HEK293 (cell line): ENCODE data around the gene HDAC11.

Experiments used
- CTCF ChIA-PET: fragments of 350-600 bp; formaldehyde crosslinking; extraction: SDS; loops from one replicate; lab custom pipeline; 2021; ENCODE audit warnings: antibody characterized with exemption; lab: Yijun Ruan, JAX
- POLR2A ChIA-PET: fragments of 300-600 bp; formaldehyde crosslinking; extraction: SDS; loops from one replicate; lab custom pipeline; 2020; ENCODE audit warnings: antibody characterized with exemption, inconsistent platforms; lab: Yijun Ruan, JAX
- H3K27ac ChIP-seq: fragments of 200-500 bp; sonication (Bioruptor generic); 2 replicates; pipeline ENCODE4 v1.5.1; 2014; ENCODE audit warnings: low read depth, low read length, control low read depth, inconsistent platforms; ENCODE audit errors: extremely low read depth
- H3K36me3 ChIP-seq, 2 experiments: fragments of 200-500 bp in 1 of 2; sonication (Bioruptor generic) in 1 of 2; 1 replicate in 1 of 2; 2 replicates in 1 of 2; pipeline ENCODE4 v1.5.1; 2014 to 2017; ENCODE audit warnings: inconsistent platforms in 2 of 2, low read length in 2 of 2; ENCODE audit not compliant: control insufficient read depth in 2 of 2, insufficient read depth in 1 of 2
- H3K4me1 ChIP-seq: fragments of 200-500 bp; sonication (Bioruptor generic); 2 replicates; pipeline ENCODE4 v1.5.1; 2014; ENCODE audit warnings: mild to moderate bottlenecking, low read length, inconsistent platforms; ENCODE audit not compliant: control insufficient read depth, insufficient read depth
- H3K4me3 ChIP-seq: 2 replicates; pipeline ENCODE4 v1.5.1; 2011; ENCODE audit warnings: low read depth, mild to moderate bottlenecking, control low read depth, low read length, moderate library complexity
- H3K9me3 ChIP-seq: fragments of 200-500 bp; sonication (Bioruptor generic); 2 replicates; pipeline ENCODE4 v1.5.1; 2014; ENCODE audit warnings: low read depth, low read length, inconsistent platforms; ENCODE audit not compliant: control insufficient read depth, insufficient read depth
- KLF16 ChIP-seq: fragments of 450-650 bp; formaldehyde crosslinking; IDR thresholded peaks from 2 replicates; pipeline ENCODE4 v1.5.1; 2017; ENCODE audit warnings: missing biosample characterization, missing genetic modification characterization
- KLF7 ChIP-seq: fragments of 450-650 bp; formaldehyde crosslinking; IDR thresholded peaks from 2 replicates; pipeline ENCODE4 v1.5.1; 2016; ENCODE audit warnings: missing biosample characterization, missing genetic modification characterization, borderline replicate concordance
- ZBTB11 ChIP-seq: fragments of 450-650 bp; formaldehyde crosslinking; conservative IDR thresholded peaks from 2 replicates; pipeline ENCODE4 v1.5.1; 2016; ENCODE audit warnings: low read depth, missing biosample characterization, missing genetic modification characterization
- ZFP3 ChIP-seq: fragments of 450-650 bp; formaldehyde crosslinking; IDR thresholded peaks from 2 replicates; pipeline ENCODE4 v1.5.1; 2016; ENCODE audit warnings: low read depth, missing biosample characterization, missing genetic modification characterization
- ZIC2 ChIP-seq: fragments of 450-650 bp; formaldehyde crosslinking; IDR thresholded peaks from 2 replicates; pipeline ENCODE4 v1.5.1; 2016; ENCODE audit warnings: missing biosample characterization, missing genetic modification characterization
- ZNF175 ChIP-seq: fragments of 450-650 bp; formaldehyde crosslinking; IDR thresholded peaks from 2 replicates; pipeline ENCODE4 v1.5.1; 2016; ENCODE audit warnings: missing biosample characterization, missing genetic modification characterization
- ZNF366 ChIP-seq: fragments of 450-650 bp; formaldehyde crosslinking; conservative IDR thresholded peaks from 2 replicates; pipeline ENCODE4 v1.5.1; 2016; ENCODE audit warnings: missing biosample characterization, missing genetic modification characterization
- ZNF473 ChIP-seq: fragments of 450-650 bp; formaldehyde crosslinking; IDR thresholded peaks from 2 replicates; pipeline ENCODE4 v1.5.1; 2017; ENCODE audit warnings: missing biosample characterization, missing genetic modification characterization
- ZNF544 ChIP-seq: fragments of 450-650 bp; formaldehyde crosslinking; IDR thresholded peaks from 2 replicates; pipeline ENCODE4 v1.5.0; 2017; ENCODE audit warnings: missing biosample characterization, missing genetic modification characterization
- ZNF548 ChIP-seq: fragments of 450-650 bp; formaldehyde crosslinking; IDR thresholded peaks from 2 replicates; pipeline ENCODE4 v1.5.1; 2016; ENCODE audit warnings: missing biosample characterization, missing genetic modification characterization
- ZNF621 ChIP-seq: fragments of 450-650 bp; formaldehyde crosslinking; IDR thresholded peaks from 2 replicates; pipeline ENCODE4 v1.5.1; 2017; ENCODE audit warnings: missing biosample characterization, missing genetic modification characterization
- ZNF626 ChIP-seq: fragments of 450-650 bp; sonication (Bioruptor Pico); formaldehyde crosslinking; IDR thresholded peaks from 2 replicates; pipeline ENCODE4 v1.5.1; 2018; ENCODE audit warnings: missing biosample characterization, missing genetic modification characterization, inconsistent platforms
- ZNF776 ChIP-seq: fragments of 450-650 bp; formaldehyde crosslinking; IDR thresholded peaks from 2 replicates; pipeline ENCODE4 v1.5.0; 2017; ENCODE audit warnings: missing biosample characterization, missing genetic modification characterization, borderline replicate concordance
- ZNF837 ChIP-seq: fragments of 450-650 bp; formaldehyde crosslinking; IDR thresholded peaks from 2 replicates; pipeline ENCODE4 v1.5.1; 2016; ENCODE audit warnings: missing biosample characterization, missing genetic modification characterization
- ZSCAN18 ChIP-seq: fragments of 450-650 bp; formaldehyde crosslinking; IDR thresholded peaks from 2 replicates; pipeline ENCODE4 v1.5.1; 2016; ENCODE audit warnings: missing biosample characterization, missing genetic modification characterization
- TF ChIP-seq, protein P1 (sequence below): fragments of 450-650 bp; formaldehyde crosslinking; IDR thresholded peaks from 2 replicates; pipeline ENCODE4 v1.5.1; 2016; ENCODE audit warnings: missing biosample characterization, missing genetic modification characterization
- TF ChIP-seq, protein P2 (sequence below): fragments of 450-650 bp; formaldehyde crosslinking; IDR thresholded peaks from 2 replicates; pipeline ENCODE4 v1.5.1; 2016; ENCODE audit warnings: missing biosample characterization, missing genetic modification characterization, borderline replicate concordance

Gene HDAC11

DNA sequence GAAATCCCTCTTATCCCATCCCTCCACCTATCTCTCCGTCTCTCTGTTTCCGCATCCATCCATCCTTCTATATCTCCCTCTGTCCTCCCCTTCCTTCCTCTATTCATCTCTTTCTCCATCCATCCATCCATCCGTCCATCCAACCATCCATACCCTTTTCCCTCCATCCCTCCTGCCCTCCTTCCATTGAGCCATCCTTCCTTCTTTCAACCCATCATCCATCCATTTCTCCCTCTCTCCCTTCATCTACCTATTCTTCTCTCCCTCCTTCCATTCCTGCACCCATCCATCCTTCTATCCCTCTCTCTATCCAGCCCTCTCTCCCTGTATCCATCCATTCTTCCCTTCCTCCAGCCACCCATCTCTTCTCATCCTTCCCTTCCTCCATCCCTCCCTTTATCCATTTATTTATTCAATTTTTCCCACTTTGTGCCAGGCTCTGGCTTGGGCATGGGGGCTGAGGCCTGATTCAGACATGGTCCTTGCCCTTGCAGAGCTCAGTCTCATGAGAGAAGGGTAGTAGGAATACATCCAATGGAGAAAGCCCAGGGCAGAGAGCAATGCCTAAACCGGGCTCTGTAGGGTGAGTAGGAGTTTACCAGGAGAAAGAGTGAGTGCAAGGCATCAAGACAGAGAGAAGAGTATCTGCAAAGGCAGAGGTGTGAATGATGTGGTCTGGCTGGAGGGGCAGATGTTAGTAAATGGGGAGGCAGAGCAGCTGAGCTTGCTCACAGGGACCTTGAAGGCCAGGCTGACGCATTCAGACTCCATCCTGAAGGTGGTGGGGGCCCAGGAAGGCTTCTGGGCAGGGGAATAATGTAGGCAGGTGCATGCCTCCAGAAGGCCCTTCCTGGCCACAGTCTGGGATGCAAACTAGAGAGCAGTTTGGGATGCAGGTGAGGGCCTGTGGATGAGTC, 49.3 kb downstream of the HDAC11 start:
- Histone ChIP-seq H3K27ac (no peak overlapping the region), H3K36me3 (no peaks in the 10 kb centered on the region), H3K4me1 (no peaks in the 10 kb centered on the region), H3K4me3 (no peak overlapping the region), H3K9me3 (no peaks in the 10 kb centered on the region)
- CTCF ChIA-PET: interaction anchor here (0.5 to 1.8 kb wide), 4 partner anchors 12 to 119 kb away, joined by 4 to 8 read pairs (median 5); no protein-coding TSS in a partner anchor
- TF ChIP-seq ZNF837 (tag by site-specific recombination) (no peak), ZNF366 (tag by site-specific recombination) (peak; percentile 99), ZFP3 (tag by site-specific recombination) (peak; percentile 76; the same call in 1 of the 2 replicates), KLF7 (no peak), ZNF473 (0 out of 2 replicates have a peak, but pooled peaks have one; percentile 9), ZNF776 (0 out of 2 replicates have a peak, but pooled peaks have one; percentile 10)
- TF ChIP-seq, protein P1, sequence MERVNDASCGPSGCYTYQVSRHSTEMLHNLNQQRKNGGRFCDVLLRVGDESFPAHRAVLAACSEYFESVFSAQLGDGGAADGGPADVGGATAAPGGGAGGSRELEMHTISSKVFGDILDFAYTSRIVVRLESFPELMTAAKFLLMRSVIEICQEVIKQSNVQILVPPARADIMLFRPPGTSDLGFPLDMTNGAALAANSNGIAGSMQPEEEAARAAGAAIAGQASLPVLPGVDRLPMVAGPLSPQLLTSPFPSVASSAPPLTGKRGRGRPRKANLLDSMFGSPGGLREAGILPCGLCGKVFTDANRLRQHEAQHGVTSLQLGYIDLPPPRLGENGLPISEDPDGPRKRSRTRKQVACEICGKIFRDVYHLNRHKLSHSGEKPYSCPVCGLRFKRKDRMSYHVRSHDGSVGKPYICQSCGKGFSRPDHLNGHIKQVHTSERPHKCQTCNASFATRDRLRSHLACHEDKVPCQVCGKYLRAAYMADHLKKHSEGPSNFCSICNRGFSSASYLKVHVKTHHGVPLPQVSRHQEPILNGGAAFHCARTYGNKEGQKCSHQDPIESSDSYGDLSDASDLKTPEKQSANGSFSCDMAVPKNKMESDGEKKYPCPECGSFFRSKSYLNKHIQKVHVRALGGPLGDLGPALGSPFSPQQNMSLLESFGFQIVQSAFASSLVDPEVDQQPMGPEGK: no peak
- POLR2A ChIA-PET: no interaction called here

- ChIA-PET POLR2A (interaction anchor here (0.7 kb wide), 1 partner anchor 23 kb away, joined by 3 read pairs; no protein-coding TSS in a partner anchor), CTCF (interaction anchor here (0.5 kb wide), 1 partner anchor 113 kb away, joined by 4 read pairs; no protein-coding TSS in a partner anchor)
- no peaks in the 10 kb centered on the region for H3K36me3 ChIP-seq
- H3K4me1 ChIP-seq: no peaks in the 10 kb centered on the region
- no peak overlapping the region for H3K27ac ChIP-seq
- no peaks in the 10 kb centered on the region for H3K9me3 ChIP-seq
- H3K4me3 ChIP-seq: no peak overlapping the region
- TF ChIP-seq ZNF175 (tag by site-specific recombination) (no peak), ZIC2 (no peak), ZSCAN18 (tag by site-specific recombination) (no peak), ZNF626 (tag by site-specific recombination) (no peak), ZBTB11 (tag by site-specific recombination) (no peak), ZNF544 (tag by site-specific recombination) (no peak), ZNF548 (tag by site-specific recombination) (no peak), ZNF621 (no peak), KLF16 (tag by site-specific recombination) (no peak)
- TF ChIP-seq, protein P2, sequence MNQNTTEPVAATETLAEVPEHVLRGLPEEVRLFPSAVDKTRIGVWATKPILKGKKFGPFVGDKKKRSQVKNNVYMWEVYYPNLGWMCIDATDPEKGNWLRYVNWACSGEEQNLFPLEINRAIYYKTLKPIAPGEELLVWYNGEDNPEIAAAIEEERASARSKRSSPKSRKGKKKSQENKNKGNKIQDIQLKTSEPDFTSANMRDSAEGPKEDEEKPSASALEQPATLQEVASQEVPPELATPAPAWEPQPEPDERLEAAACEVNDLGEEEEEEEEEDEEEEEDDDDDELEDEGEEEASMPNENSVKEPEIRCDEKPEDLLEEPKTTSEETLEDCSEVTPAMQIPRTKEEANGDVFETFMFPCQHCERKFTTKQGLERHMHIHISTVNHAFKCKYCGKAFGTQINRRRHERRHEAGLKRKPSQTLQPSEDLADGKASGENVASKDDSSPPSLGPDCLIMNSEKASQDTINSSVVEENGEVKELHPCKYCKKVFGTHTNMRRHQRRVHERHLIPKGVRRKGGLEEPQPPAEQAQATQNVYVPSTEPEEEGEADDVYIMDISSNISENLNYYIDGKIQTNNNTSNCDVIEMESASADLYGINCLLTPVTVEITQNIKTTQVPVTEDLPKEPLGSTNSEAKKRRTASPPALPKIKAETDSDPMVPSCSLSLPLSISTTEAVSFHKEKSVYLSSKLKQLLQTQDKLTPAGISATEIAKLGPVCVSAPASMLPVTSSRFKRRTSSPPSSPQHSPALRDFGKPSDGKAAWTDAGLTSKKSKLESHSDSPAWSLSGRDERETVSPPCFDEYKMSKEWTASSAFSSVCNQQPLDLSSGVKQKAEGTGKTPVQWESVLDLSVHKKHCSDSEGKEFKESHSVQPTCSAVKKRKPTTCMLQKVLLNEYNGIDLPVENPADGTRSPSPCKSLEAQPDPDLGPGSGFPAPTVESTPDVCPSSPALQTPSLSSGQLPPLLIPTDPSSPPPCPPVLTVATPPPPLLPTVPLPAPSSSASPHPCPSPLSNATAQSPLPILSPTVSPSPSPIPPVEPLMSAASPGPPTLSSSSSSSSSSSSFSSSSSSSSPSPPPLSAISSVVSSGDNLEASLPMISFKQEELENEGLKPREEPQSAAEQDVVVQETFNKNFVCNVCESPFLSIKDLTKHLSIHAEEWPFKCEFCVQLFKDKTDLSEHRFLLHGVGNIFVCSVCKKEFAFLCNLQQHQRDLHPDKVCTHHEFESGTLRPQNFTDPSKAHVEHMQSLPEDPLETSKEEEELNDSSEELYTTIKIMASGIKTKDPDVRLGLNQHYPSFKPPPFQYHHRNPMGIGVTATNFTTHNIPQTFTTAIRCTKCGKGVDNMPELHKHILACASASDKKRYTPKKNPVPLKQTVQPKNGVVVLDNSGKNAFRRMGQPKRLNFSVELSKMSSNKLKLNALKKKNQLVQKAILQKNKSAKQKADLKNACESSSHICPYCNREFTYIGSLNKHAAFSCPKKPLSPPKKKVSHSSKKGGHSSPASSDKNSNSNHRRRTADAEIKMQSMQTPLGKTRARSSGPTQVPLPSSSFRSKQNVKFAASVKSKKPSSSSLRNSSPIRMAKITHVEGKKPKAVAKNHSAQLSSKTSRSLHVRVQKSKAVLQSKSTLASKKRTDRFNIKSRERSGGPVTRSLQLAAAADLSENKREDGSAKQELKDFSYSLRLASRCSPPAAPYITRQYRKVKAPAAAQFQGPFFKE (tag by site-specific recombination): no peak
These were observed 50.3 kb downstream of the HDAC11 start for GRCh38 chr3:13530241-13531009.
